HG02885 (cell line): Measurements from ENCODE around the gene PHLDB3.
"Not testable (repeated sequence)": the region's sequence is repeated elsewhere in the genome, so short reads cannot be mapped to it uniquely, and the experiment has no call there.

ENCODE experiments used
- ATAC-seq: cut with Tn5 transposase; IDR thresholded peaks from one replicate; pipeline ENCODE4 v1.9.1; 2021; ENCODE audit warnings: mild to moderate bottlenecking; ENCODE audit not compliant: unreplicated experiment, poor library complexity

PHLDB3 gene

DNA sequence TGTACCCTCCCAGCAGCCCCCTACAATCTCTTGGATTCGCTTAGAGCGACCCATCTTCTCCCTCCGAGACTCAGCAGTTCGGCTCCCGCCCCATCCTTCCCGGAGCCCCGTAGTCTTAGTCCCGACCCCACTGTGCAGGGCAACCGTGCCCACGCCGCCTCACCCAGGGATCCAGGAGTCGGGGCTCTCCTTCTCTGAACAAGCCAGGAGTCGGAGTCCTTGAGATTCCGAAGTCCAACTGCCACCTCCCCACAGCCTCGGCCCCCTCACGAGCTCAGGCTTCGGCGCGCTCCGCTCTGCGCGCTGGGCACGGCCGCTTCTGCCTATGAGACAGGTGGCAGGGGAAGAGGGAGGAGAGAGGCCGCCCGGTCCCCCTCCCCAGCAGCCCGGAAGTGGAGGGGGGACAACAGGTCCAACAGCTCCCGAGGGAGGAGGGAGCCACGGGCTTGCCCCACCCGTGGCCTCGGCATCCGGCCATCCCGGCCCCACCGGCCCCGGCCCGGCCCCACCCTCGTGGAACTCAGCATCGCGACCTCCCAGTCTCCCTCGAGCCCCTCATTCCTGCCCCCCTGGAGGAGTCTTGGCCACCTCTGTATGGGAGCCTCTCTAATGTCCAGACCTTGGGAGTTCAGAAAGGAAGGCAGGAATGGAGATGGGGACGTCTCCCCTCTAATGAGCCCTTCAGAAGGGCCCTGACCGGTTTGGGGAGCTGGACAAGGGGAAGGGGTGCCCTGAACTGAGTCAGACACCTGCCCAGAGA lies at the start of gene PHLDB3:
Gene PHLDB3 (minus strand): TSS at position 321 of the 760 bp plus-strand sequence. CDS start 628 bp downstream, outside the sequence.
- peak; percentile 14 for ATAC-seq

DNA sequence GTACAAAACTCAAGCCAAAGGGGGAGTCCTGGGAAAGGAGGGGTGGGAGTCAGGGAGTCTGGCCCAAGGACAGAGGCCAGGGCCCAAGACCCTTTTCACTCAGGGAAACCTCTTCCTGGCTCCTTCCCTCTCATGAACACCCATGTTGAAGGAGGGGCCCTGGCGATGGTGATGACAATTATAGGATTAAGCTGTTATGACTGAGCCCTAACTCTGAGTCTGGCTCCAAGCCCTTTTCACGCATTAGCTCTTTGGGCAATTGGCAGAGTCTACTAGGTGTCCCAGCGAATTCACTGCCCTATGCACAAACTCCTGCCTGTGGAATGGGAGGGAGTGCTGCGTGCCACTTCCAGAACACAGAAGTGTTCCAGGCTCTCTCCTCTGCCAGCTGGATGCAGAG lies 49.1 kb upstream of the PHLDB3 start:
- no peak for ATAC-seq

DNA sequence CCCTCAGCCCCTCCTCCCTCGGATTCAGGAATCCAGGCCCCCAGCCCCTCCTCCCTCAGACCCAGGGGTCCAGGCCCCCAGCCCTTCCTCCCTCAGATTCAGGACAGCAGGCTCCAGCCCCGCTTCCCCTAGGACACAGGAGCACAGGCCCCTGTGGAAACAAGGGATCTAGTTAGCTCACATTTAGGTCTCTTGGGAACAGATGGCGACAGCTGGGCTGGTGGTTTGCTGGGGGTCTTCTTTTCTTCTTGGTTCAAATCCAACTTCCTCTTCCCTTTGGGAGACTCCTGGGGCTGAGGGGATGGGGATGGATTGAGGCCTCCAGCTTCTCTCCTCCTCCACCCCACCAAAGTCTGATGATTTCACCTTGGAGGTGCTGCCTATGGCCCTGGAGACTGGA lies 48.1 kb upstream of the PHLDB3 start:
- ATAC-seq = no peak

DNA sequence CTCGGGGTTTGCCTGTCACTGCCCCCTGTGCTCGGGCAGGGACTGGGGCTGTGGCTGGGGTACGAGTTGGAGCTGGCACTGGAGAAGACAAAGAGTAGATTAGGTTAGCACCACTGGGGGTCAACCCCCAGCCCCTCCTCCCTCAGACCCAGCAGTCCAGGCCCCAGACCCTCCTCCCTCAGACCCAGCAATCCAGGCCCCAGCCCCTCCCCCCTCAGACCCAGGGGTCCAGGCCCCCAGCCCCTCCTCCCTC lies 47.6 kb upstream of the PHLDB3 start:
- ATAC-seq = no peak

DNA sequence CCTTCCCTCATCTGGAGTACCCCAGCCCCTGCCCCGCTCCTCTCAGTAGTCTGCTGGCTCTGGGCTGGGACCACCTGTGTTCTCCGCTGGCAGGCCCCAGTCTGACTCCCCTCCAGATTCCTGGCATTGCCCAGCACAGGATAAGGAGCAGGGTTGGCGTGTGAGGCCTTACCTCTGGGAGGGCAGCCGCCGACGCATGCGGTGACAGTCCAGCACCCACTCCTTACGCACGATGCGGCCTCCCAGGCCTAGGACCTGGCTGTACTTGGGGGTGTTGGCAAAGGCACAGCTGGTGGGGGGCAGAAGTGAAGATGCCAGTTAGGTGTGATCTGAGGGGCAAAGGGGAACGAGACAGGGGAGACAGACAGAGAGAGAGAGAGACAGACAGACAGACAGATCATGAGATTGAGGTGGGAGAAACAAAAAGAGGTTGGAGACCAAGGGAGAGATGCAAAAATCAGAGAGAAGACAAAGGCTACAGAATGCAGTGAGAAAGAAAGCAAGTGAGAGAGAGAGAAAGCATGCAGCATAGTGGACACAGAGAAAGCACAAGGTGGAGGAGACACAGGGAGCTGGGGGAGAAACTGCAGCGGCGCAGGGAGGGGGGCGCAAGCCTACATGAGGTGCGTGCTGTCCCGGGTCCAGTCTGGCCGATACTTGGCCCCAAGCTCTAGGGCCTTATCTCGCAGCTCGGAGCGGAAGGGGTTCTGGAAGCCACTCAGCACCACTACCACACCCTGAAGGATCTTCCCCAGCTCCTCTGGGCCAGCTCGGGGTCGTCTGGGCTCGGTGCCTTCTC lies 47.1 kb upstream of the PHLDB3 start:
- ATAC-seq = no peak

DNA sequence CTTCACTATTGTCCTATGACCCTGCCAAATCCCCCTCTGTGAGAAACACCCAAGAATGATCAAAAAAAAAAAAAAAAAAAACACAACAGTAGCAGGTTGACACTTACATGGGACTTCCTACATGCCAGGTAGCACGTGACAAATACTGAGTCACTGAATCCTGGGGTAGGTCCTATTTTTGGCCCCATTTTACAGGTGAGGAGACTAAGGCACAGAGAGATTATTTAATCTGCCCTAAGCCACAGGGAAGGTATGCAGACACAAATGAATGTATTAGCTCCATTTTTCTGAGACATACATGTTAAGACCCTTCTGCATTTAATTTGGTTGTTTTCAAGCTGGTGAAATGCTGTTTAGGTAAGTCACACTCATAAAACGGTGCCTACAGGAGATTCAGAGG lies 44.2 kb upstream of the PHLDB3 start:
- ATAC-seq = no peak

DNA sequence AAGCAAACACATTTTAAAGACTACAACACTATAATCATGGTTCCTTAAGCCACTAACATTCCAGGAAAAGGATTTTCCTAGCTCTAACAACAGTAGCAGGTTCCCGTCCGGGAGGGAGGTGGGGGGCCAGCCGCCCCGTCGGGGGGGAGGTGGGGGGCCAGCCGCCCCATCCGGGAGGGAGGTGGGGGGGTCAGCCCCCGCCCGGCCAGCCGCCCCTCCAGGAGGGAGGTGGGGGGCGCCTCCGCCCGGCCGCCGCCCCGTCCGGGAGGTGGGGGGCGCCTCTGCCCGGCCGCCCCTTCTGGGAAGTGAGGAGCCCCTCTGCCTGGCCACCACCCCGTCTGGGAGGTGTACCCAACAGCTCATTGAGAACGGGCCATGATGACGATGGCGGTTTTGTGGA lies 43.4 kb upstream of the PHLDB3 start:
- ATAC-seq = not testable (repeated sequence)

DNA sequence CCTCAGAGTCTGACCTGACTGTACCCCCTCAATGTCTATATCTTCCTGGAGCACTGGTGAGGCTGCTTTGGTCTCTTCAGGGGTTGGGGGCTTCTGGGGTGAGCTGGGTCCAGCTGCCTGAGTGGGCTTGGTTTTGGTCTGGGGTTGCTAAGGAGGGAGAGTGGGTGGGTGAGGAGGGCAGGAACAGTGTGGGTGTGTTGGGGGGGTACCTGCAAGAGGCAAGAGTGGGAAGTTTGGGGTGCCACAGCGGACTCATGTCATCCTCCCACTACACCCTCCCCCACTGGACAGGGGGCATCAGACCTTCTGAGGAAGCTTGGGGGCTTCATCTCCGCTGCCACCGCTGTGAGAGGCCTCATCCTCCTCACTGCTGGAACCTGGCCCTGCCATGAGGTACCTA lies 42.0 kb upstream of the PHLDB3 start:
- ATAC-seq = no peak

DNA sequence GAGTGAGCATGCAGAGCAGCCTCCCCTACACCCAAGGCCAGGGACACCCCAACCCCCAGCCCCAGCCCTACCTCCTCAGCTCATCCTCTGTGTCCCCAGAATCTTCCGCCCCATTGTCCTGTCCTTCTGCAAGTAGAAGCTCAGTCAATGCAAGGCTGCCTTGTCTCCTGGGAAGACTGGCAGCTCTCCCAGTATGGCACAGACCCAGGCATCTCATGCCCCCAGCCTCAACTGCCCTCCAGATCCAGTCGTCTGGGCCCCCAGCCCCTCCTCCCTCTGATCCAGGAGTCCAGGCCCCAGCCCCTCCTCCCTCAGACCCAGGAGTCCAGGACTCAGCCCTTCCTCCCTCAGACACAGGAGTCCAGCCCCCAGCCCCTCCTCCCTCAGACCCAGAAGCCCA lies 41.4 kb upstream of the PHLDB3 start:
- ATAC-seq = no peak

DNA sequence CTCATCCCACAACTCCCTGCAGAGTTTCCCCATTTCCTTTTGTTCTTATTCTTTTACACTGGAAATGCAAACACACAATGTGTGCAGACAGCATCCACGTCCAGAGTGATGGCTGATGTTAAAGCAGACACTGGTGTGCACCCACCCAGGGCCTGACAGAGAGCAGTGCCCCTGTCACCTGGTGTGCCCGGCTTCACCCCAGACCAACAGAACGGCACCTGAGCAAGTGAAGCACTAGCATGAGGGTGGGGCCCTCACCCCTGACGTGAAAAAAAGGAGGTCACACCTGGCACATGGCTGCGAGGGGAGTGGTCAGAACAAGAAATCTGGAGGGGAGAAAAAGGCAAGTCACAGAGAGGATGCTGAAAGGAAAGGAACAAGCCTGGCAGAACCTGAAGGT lies 40.7 kb upstream of the PHLDB3 start:
- ATAC-seq = no peak

DNA sequence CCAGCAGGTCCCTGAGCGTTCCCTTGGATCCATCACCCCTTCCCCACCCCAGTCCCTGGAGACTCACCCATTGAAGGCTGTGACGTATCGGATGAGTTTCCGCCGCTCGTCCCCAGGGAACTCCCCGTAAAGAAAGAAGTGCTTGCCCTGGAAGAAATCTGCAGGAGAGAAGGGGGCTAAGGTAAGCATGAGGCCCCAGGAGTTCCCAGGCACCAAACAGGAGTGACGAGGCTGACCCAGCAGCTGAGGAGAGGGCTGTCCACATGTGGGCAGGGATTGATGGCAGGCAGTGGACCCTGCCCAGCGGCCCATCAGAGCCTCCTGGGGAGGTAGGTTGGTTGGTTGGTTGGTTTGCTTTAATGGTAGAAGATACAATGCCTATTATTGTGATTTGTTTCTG lies 39.5 kb upstream of the PHLDB3 start:
- ATAC-seq = no peak

DNA sequence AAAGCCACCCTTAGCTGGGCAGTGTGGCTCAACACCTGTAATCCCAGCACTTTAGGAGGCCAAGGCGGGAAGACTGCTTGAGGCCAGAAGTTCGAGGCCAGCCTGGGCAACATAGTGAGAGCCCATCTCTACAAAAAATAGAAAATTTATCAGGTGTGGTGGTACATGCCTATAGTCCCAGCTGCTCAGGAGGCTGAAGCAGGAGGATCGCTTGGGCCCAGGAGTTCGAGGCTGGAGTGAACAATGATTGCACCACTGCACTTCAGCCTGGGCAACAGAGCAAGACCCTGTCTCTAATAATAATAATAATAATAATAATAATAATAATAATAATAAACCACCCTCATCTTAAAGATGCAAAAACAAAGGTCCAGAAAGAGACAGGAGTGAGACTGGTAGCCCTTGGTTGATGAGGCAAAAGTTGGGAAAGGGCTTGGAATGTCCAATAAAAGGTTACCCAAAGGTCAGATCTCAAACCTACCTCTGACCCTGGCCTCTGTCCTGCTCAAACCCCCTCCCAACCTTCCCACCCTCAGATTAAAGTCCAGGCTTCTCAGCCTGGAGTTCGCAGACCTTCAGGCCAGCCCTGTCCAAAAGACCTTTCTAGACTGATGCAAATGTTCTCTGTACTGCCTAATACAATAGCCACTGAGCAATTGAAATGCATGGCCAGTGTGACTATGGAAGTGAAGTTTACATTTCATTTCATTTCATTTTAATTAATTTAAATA lies 37.5 kb upstream of the PHLDB3 start:
- ATAC-seq = no peak

DNA sequence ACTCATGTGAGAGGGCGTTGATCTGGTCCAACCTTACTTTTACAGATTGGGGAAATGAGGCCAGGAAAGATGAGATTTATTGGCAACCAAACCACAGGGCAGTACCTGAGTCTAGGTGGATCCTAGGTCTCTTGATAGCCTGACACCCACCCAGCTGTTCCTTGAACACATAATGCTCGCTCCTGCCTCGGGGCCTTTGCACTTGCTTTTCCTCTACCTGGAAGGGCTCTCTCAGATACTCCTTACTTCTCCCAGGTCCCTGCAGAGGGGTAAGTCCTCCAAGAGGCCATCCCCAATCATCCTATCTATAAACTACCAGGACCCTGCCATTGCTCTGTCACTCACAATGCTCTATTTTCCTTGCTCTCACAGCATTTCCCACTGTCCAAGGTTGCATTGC lies 35.8 kb upstream of the PHLDB3 start:
- ATAC-seq = no peak

DNA sequence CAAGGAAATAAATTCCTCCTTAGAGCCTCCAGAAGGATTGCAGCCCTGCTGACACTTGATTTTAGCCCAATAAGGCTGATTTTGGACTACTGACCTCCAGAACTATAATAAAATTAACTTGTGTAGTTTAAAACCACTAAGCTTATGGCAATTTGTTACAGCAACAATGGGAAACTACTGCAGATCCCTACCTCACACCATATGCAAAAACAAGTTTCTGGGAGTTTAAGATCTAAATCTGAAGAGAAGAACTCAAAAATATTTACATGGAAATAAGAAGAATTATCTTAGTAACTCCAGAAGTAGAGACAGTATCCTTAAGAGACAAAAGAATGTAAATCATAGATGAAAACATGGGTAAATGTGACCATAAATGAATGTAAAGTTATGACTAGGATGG lies 34.4 kb upstream of the PHLDB3 start:
- no peak for ATAC-seq

DNA sequence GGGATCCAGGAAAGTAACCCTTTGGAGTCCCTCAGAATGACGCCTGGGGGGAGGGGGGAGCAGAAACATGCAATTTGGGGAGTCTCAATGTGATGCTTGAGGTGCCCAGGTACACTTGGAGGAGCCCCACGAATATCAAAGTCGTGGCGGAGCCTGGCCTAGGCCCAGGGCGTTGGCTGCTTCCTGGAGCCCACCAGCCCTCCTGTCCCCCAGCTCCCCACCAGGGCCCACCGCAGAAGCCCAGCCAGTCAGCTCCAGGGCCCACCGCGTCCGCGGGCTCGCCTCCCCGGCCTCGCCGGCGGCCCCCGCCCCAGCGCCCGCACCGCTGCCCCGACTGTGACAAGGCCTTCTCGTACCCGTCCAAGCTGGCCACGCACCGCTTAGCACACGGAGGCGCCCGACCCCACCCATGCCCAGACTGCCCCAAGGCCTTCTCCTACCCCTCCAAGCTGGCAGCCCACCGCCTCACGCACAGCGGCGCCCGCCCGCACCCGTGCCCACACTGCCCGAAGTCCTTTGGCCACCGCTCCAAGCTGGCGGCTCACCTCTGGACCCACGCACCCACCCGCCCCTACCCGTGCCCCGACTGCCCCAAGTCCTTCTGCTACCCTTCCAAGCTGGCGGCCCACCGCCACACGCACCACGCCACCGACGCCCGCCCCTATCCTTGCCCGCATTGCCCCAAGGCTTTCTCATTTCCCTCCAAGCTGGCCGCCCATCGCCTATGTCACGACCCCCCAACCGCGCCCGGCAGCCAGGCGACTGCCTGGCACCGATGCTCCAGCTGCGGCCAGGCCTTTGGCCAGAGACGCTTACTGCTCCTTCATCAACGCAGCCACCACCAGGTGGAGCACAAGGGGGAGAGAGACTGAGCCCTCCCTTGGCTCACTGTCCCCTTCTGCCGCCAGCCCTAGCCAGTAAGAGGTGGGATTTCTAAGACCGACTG lies 30.5 kb upstream of the PHLDB3 start:
- ATAC-seq = no peak

DNA sequence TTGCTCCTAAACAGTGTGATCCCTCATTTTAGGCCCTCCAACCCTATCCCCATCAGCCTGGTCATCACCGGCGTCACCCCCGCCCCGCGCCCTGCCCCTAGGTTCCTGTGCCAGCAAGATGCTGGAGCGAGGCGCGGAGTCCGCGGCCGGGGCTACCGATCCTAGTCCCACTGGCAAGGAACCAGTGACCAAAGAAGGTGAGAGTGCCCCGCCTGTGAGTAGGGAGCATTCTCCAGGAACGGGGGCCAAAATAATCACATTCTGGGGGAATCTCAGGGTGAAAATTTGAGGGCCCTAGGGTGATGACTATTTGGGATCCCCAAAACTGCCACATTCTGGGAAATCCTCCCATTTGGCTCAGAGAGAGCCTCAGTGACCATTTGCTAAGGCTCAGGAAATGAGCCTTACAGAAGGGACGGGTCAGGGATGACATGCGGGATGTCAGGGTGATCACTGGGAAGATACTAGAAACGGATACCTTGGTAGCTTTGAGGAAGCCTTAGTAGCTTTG lies 29.8 kb upstream of the PHLDB3 start:
- no peak for ATAC-seq

DNA sequence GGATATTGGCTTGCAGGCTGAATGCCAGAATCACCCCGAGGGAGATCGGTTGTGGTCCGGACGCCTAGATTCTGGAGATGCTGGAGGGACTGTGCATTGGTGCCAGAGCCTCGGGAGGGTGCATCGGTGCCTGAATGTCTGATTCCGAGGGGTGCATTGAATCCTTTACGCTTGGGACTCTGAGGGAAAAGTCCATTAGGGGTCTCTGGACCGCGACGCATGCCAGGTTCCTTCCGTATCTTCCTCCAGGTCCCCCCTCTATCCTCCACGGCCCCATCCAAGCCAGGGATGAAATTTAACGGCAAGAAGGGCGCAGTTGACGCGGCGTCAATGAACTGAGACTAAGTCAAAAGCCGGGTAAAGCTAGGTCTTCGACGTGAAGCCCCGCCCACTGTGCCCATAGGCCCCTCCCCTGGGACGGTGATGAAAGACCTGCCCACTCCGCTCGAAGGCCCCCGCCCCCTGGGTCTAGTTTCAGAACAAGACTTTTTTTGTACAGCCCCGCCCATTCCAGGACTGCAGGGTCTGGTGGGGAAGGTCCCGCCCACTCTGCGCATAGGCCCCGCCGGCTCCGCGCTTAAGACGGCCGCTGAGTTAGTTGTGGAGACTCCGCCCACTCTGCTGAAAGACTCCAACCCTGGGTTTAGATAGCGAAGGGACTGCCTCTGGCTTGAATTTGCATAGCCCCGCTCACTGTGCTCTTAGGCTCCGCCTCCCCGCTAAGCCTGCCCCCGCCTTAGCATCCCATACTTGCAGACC lies 29.2 kb upstream of the PHLDB3 start:
- peak; percentile 64 for ATAC-seq

DNA sequence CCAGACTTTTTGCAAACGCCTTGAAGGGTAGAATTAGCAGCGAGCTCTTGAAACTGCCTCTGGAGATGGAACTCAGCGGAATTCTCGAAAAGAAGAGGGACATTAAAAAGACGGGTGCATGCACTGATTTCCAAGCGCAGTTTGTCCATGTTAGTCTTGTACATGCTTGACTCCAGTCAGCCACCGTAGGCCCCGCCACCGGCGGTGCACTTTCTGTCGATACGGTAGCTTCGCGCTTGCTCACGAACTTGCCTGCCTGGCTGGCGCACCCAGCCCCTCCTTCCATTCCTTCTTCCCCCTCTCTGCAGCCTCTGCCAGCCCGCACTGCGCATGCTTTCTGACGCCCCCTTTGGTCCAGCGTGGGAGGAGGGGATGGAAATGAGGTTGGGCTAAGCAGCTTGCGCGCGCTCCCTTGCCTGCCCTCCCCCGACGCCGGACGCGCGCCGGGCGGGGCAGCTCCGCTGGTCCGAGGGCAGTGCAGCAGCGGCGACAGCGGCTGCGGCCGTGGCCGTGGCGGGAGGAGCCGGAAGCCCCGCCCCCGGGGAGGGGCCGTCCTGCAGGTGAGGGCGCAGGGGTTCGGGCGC lies 28.5 kb upstream of the PHLDB3 start, which contains the start of gene ZNF575:
Gene ZNF575 (plus strand): TSS at position 227 of the 584 bp plus-strand sequence. CDS start 1,235 bp downstream, outside the sequence.
- ATAC-seq = peak; percentile 70

DNA sequence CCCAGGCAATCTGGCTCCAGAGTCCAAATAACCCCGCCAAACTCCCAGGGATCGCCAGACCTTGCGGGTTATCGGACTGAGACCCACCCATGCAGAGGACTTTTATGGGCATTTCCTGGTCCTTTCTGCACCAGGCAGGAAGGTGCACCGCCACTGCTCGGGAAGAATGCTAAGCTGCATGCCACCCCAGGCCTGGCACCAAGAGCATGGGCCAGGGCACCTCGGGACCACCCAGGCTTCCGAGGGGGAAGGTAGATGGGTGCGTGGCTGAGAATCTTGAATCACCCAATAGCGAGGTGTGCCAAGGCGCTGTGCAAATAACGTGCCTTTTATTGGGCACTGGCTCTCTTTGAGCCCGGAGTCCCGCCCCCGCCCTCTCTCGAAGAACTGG lies 28.0 kb upstream of the PHLDB3 start:
- ATAC-seq = peak; percentile 8
